H1 (cell line): Measurements from ENCODE around the gene RAB40C. TPM values are rescaled to one million over a fixed set of nuclear protein-coding genes. Genes with fewer than 3 reads are reported as not detected.

ENCODE experiments used
- CTCF ChIA-PET: fragments of 300-600 bp; sonication (Branson Sonifier 250); formaldehyde crosslinking; loops from one replicate; lab custom pipeline; 2021; ENCODE audit not compliant: partially characterized antibody; lab: Charles Lee
- POLR2A ChIA-PET: fragments of 300-600 bp; sonication (Branson Sonifier 250); formaldehyde crosslinking; loops from one replicate; lab custom pipeline; 2021; ENCODE audit warnings: inconsistent platforms; ENCODE audit not compliant: partially characterized antibody; lab: Charles Lee
- DNase-seq, 2 experiments: peaks; one replicate each; pipeline versions ENCODE4 v3.0.0 to v3.0.0-alpha.2; 2010 to 2022; ENCODE audit warnings: low spot score in 2 of 2, low read depth in 1 of 2, mixed read lengths in 1 of 2
- FAIRE-seq: peaks from 2 replicates; lab custom pipeline; 2011; peaks lifted over from hg19 to GRCh38; lab: Jason Lieb, UNC
- H2AFZ ChIP-seq: 2 replicates; pipeline ENCODE4 v1.8.1; 2012; ENCODE audit warnings: low read length, inconsistent platforms
- H2AK5ac ChIP-seq: 2 replicates; pipeline ENCODE4 v1.6.1; 2013; ENCODE audit warnings: low read depth, low read length
- H2BK120ac ChIP-seq: replicated peaks from 2 replicates; pipeline ENCODE3; 2013; ENCODE audit warnings: low read depth, low read length, inconsistent platforms
- H2BK12ac ChIP-seq: 2 replicates; pipeline ENCODE4 v1.6.1; 2013; ENCODE audit warnings: low read depth, low read length
- H2BK15ac ChIP-seq: 2 replicates; pipeline ENCODE4 v1.6.1; 2013; ENCODE audit warnings: low read length
- H2BK20ac ChIP-seq: 2 replicates; pipeline ENCODE4 v1.6.1; 2013; ENCODE audit warnings: low read length
- H2BK5ac ChIP-seq: 2 replicates; pipeline ENCODE4 v1.6.1; 2013; ENCODE audit warnings: low read depth, low read length
- H3K14ac ChIP-seq: 2 replicates; pipeline ENCODE4 v1.6.1; 2013; ENCODE audit warnings: inconsistent platforms; ENCODE audit not compliant: insufficient read length
- H3K18ac ChIP-seq: 2 replicates; pipeline ENCODE4 v1.6.1; 2013; ENCODE audit warnings: low read length; ENCODE audit errors: extremely low read depth
- H3K23ac ChIP-seq: 2 replicates; pipeline ENCODE4 v1.6.1; 2013; ENCODE audit warnings: inconsistent platforms; ENCODE audit not compliant: insufficient read length
- H3K23me2 ChIP-seq: 2 replicates; pipeline ENCODE4 v1.6.1; 2013; ENCODE audit warnings: low read depth, low read length
- H3K27ac ChIP-seq: 2 replicates; pipeline ENCODE4 v1.6.1; 2011; ENCODE audit warnings: low read depth, low read length, inconsistent platforms
- H3K27me3 ChIP-seq, 4 experiments: replicated peaks in 1 of 4; 1 replicate in 1 of 4; 2 replicates in 3 of 4; pipeline versions ENCODE4 v1.6.1 to v1.8.1; 2011 to 2013; ENCODE audit warnings: low read length in 3 of 4, mild to moderate bottlenecking in 3 of 4, inconsistent platforms in 2 of 4, mixed read lengths in 2 of 4, moderate library complexity in 1 of 4; ENCODE audit not compliant: control insufficient read depth in 3 of 4, insufficient read depth in 3 of 4; ENCODE audit errors: extremely low read depth in 1 of 4
- H3K36me3 ChIP-seq, 4 experiments: 2 replicates each; pipeline versions ENCODE4 v1.6.1 to v1.8.1; 2011 to 2013; ENCODE audit warnings: mild to moderate bottlenecking in 4 of 4, low read length in 3 of 4, moderate library complexity in 2 of 4, control low read depth in 1 of 4, inconsistent platforms in 1 of 4; ENCODE audit not compliant: insufficient read depth in 4 of 4, control insufficient read depth in 2 of 4
- H3K4ac ChIP-seq: replicated peaks from 2 replicates; pipeline ENCODE3; 2013; ENCODE audit warnings: low read length, low read depth, mixed read lengths, inconsistent platforms; ENCODE audit not compliant: insufficient read length
- H3K4me1 ChIP-seq, 4 experiments: replicated peaks in 1 of 4; 1 replicate in 1 of 4; 2 replicates in 3 of 4; pipeline versions ENCODE4 v1.6.1 to v1.8.1; 2011 to 2013; ENCODE audit warnings: low read length in 3 of 4, inconsistent platforms in 2 of 4, mixed read lengths in 1 of 4; ENCODE audit not compliant: insufficient read depth in 4 of 4, control insufficient read depth in 3 of 4
- H3K4me2 ChIP-seq, 2 experiments: 2 replicates each; pipeline versions ENCODE4 v1.6.1 to v1.8.1; 2011 to 2013; ENCODE audit warnings: low read depth in 2 of 2, low read length in 2 of 2, control low read depth in 1 of 2, inconsistent platforms in 1 of 2, mild to moderate bottlenecking in 1 of 2; ENCODE audit not compliant: insufficient read depth in 1 of 2
- H3K4me3 ChIP-seq, 4 experiments: fragments of 200-600, 300-600 bp in 1 of 4; sonication (generic), shearing (Covaris generic), sonication (Bioruptor Twin) in 1 of 4; 2 replicates each; pipeline versions ENCODE4 v1.5.1 to v1.8.1; 2011 to 2016; ENCODE audit warnings: low read length in 4 of 4, low read depth in 3 of 4, control low read depth in 2 of 4, inconsistent platforms in 2 of 4, mild to moderate bottlenecking in 2 of 4, mixed read lengths in 1 of 4, moderate library complexity in 1 of 4; ENCODE audit not compliant: insufficient read depth in 2 of 4; ENCODE audit errors: extremely low read depth in 1 of 4
- H3K56ac ChIP-seq: replicated peaks from 2 replicates; pipeline ENCODE3; 2013; ENCODE audit warnings: low read depth, mild to moderate bottlenecking, mixed read lengths, low read length, inconsistent platforms; ENCODE audit not compliant: insufficient read length
- H3K79me1 ChIP-seq: 2 replicates; pipeline ENCODE4 v1.6.1; 2013; ENCODE audit warnings: low read depth, low read length, control low read depth
- H3K79me2 ChIP-seq, 2 experiments: 2 replicates each; pipeline versions ENCODE4 v1.6.1 to v1.8.1; 2012 to 2013; ENCODE audit warnings: low read length in 2 of 2, mild to moderate bottlenecking in 2 of 2, inconsistent platforms in 1 of 2; ENCODE audit not compliant: insufficient read depth in 2 of 2, control insufficient read depth in 1 of 2
- H3K9ac ChIP-seq, 4 experiments: replicated peaks in 1 of 4; 1 replicate in 1 of 4; 2 replicates in 3 of 4; pipeline versions ENCODE4 v1.6.1 to v1.8.1; 2011 to 2013; ENCODE audit warnings: low read depth in 3 of 4, low read length in 3 of 4, control low read depth in 2 of 4, mild to moderate bottlenecking in 2 of 4, moderate library complexity in 2 of 4, inconsistent platforms in 1 of 4; ENCODE audit errors: extremely low read depth in 1 of 4
- H3K9me3 ChIP-seq, 2 experiments: 2 replicates each; pipeline versions ENCODE4 v1.6.1 to v1.8.1; 2012 to 2013; ENCODE audit warnings: mild to moderate bottlenecking in 2 of 2, moderate library complexity in 2 of 2, control low read depth in 1 of 2, inconsistent platforms in 1 of 2, low read depth in 1 of 2, low read length in 1 of 2, mixed read lengths in 1 of 2; ENCODE audit not compliant: insufficient read depth in 2 of 2
- H4K20me1 ChIP-seq, 2 experiments: replicated peaks in 1 of 2; 2 replicates each; pipeline versions ENCODE3 to v1.8.1; 2011 to 2013; ENCODE audit warnings: inconsistent platforms in 2 of 2, low read length in 2 of 2, mild to moderate bottlenecking in 1 of 2; ENCODE audit not compliant: insufficient read depth in 2 of 2, control insufficient read depth in 1 of 2
- H4K5ac ChIP-seq: 2 replicates; pipeline ENCODE4 v1.6.1; 2013; ENCODE audit warnings: low read length, low read depth, mixed read lengths, inconsistent platforms; ENCODE audit not compliant: insufficient read length
- H4K8ac ChIP-seq: 2 replicates; pipeline ENCODE4 v1.8.0; 2013; ENCODE audit warnings: mild to moderate bottlenecking, moderate library complexity, low read length, inconsistent platforms; ENCODE audit not compliant: insufficient read depth; ENCODE audit errors: extremely low read depth
- H4K91ac ChIP-seq: replicated peaks from 2 replicates; pipeline ENCODE3; 2013; ENCODE audit warnings: low read length, mixed read lengths, inconsistent platforms; ENCODE audit not compliant: insufficient read length
- CBX5 ChIP-seq: fragments of 300-800, 300-1000 bp; sonication (generic); IDR thresholded peaks from 2 replicates; pipeline ENCODE4 v1.7.1; 2016; ENCODE audit warnings: antibody characterized with exemption, low read length, low read depth
- CHD1 ChIP-seq: IDR thresholded peaks from 2 replicates; pipeline ENCODE4 v1.6.1; 2012; ENCODE audit warnings: low read depth, low read length, improper control_type of control experiment
- CREB1 ChIP-seq: IDR thresholded peaks from 2 replicates; pipeline ENCODE4 v1.6.1; 2012; ENCODE audit warnings: inconsistent platforms
- EZH2 ChIP-seq: fragments of 200-600 bp; sonication (generic); IDR thresholded peaks from 2 replicates; pipeline ENCODE4 v1.7.1; 2012; ENCODE audit warnings: low read depth, mild to moderate bottlenecking, moderate library complexity, low read length, inconsistent platforms; ENCODE audit not compliant: severe bottlenecking
- FOSL1 ChIP-seq: IDR thresholded peaks from 2 replicates; pipeline ENCODE4 v1.6.1; 2011; ENCODE audit warnings: mild to moderate bottlenecking, low read depth, low read length, moderate library complexity; ENCODE audit not compliant: insufficient read depth
- RXRA ChIP-seq: IDR thresholded peaks from 2 replicates; pipeline ENCODE4 v1.6.1; 2011; ENCODE audit warnings: low read depth, mild to moderate bottlenecking, low read length, moderate library complexity; ENCODE audit not compliant: insufficient read depth
- SIRT6 ChIP-seq: IDR thresholded peaks from one replicate; pipeline ENCODE4 v1.7.1; 2012; ENCODE audit warnings: low read length, inconsistent platforms
- SP2 ChIP-seq: IDR thresholded peaks from 2 replicates; pipeline ENCODE4 v1.6.1; 2012; ENCODE audit warnings: mild to moderate bottlenecking, low read length, inconsistent platforms
- TAF7 ChIP-seq: optimal IDR thresholded peaks from 2 replicates; pipeline ENCODE3; 2011; ENCODE audit warnings: low read depth, mild to moderate bottlenecking, inconsistent platforms, low read length, moderate library complexity, borderline replicate concordance
- TBP ChIP-seq: IDR thresholded peaks from 2 replicates; pipeline ENCODE4 v1.6.1; 2011; ENCODE audit warnings: low read depth, low read length, improper control_type of control experiment
- WGBS, 2 experiments: shearing (Covaris generic) in 1 of 2; methylation state at CpG; one replicate each; pipeline versions ENCODE4 v1.1.6 to v1.1.7; 2013 to 2015; ENCODE audit warnings: low lambda C conversion rate in 2 of 2, mixed read lengths in 2 of 2, inconsistent platforms in 1 of 2, low coverage in 1 of 2, missing lambda C conversion rate in 1 of 2; ENCODE audit not compliant: insufficient replicate concordance in 2 of 2, insufficient coverage in 1 of 2, insufficient read length in 1 of 2; ENCODE audit errors: extremely low coverage in 1 of 2, missing lambda C conversion rate in 1 of 2; 5-methylcytosine and 5-hydroxymethylcytosine counted together
- polyA plus RNA-seq, 7 experiments: library from polyadenylated mRNA; depleted of rRNA in 3 of 7; stranded (reverse) in 5 of 7; unstranded in 2 of 7; fragments of >200 nt in 5 of 7; fragments of 200-250 nt in 2 of 7; gene quantifications; 1 replicate in 5 of 7; 2 replicates in 1 of 7; 4 replicates in 1 of 7; pipeline versions ENCODE4 v1.2.1 to v1.2.3, GENCODE V29; 2011 to 2013; ENCODE audit warnings: missing spikeins in 2 of 7, mixed read lengths in 2 of 7
- total RNA-seq: library from RNA; stranded (reverse); fragmentation: NEBNext Ultra II Directional; extraction: Animal tissue kit (Norgen Biotek cat#: 25700); gene quantifications from 2 replicates; pipeline ENCODE4 v1.2.1, GENCODE V29; 2021
- TF ChIP-seq, protein P1 (sequence below): IDR thresholded peaks from 2 replicates; pipeline ENCODE4 v1.6.1; 2011; ENCODE audit warnings: low read depth, mild to moderate bottlenecking, low read length; ENCODE audit not compliant: insufficient read depth

RAB40C gene
- total and polyA plus RNA-seq, 2 of the 8 experiments (the other 6 are each of a cell fraction or from before 2014, with no cell fraction given): 13.9 to 15.6 TPM

DNA sequence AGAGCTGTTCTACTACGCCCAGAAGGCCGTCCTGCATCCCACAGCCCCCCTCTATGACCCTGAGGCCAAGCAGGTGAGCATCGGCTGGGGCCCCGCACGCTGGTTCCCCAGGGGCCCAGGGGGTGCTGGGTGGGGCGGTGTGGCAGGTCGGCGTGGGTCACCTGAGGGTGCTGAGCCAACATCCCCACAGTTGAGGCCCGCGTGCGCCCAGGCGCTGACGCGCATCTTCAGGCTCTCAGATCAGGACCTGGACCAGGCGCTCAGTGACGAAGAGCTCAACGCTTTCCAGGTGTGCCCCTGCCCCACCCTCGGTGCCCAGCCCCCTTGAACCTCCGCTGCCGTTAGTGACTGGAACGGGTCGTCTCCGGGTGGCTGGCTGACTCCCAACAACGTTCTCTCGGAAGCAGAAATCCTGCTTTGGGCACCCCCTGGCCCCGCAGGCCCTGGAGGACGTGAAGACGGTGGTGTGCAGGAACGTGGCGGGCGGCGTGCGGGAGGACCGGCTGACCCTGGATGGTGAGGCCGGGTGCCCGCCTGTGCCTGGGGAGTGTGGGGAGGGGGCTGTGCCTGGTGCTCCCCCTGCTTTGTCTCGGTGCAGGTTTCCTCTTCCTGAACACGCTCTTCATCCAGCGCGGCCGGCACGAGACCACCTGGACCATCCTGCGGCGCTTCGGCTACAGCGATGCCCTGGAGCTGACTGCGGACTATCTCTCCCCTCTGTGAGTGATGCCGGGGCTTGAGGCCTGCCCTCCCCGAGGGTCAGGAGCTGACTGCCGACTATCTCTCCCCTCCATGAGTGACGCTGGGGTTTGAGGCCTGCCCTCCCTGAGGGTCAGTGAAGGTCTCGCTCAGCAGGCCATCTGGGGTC lies 80.9 kb downstream of the RAB40C start:
- no peak overlapping the region for H2BK12ac ChIP-seq
- H3K56ac ChIP-seq: no peak overlapping the region
- ChIA-PET CTCF (interaction anchor here (1.1 to 12.0 kb wide), 5 partner anchors 11 to 145 kb away, joined by 3 to 75 read pairs (median 5); partner anchors contain the start of gene WDR24), POLR2A (interaction anchor here (0.8 to 17.4 kb wide), 4 partner anchors 8 to 37 kb away, joined by 3 to 214 read pairs (median 4); partner anchors contain the start of genes JMJD8, RHBDL1 and STUB1)
- H3K9ac ChIP-seq: no peak overlapping the region
- no peak overlapping the region for H3K4me2 ChIP-seq
- H3K27me3 ChIP-seq: no peaks in the 10 kb centered on the region
- no peak overlapping the region for H4K5ac ChIP-seq
- H3K18ac ChIP-seq: no peak overlapping the region
- no peak overlapping the region for H2BK20ac ChIP-seq
- peaks cover 13% of the 10 kb centered on the region for H3K79me1 ChIP-seq
- peaks cover 0 to 18% (median 16%) of the 10 kb centered on the region in 4 experiments; a peak in 6 of 7 replicates for H3K4me1 ChIP-seq
- no peak overlapping the region for H2BK120ac ChIP-seq
- no peak overlapping the region for H2BK5ac ChIP-seq
- no peak overlapping the region for H3K4me3 ChIP-seq
- no peak for FAIRE-seq
- H4K91ac ChIP-seq: no peak overlapping the region
- DNase-seq: no peak
- peaks cover 0 to 13% of the 10 kb centered on the region in 2 experiments; a peak in 1 of 4 replicates for H3K79me2 ChIP-seq
- peak overlapping the region; percentile 35; the same call in 1 of the 2 replicates for H4K8ac ChIP-seq
- no peak overlapping the region for H3K4ac ChIP-seq
- no peaks in the 10 kb centered on the region for H3K9me3 ChIP-seq
- H2AFZ ChIP-seq: no peak overlapping the region
- peaks cover 12% of the 10 kb centered on the region for H3K23me2 ChIP-seq
- H2BK15ac ChIP-seq: no peak overlapping the region
- peaks cover 14 to 44% (median 33%) of the 10 kb centered on the region in 4 experiments for H3K36me3 ChIP-seq
- H4K20me1 ChIP-seq: peaks cover 5 to 30% of the 10 kb centered on the region in 2 experiments
- no peak overlapping the region for H3K27ac ChIP-seq
- H3K23ac ChIP-seq: no peak overlapping the region
- 94% methylated on average over 32 of the region's 52 CpGs; no CpG with 5 or more reads in 1 of the 2 experiments for WGBS, 2 experiments
- no peak overlapping the region for H3K14ac ChIP-seq
- no peak overlapping the region for H2AK5ac ChIP-seq
- no peak for TF ChIP-seq TAF7
- TF ChIP-seq CBX5: no peak
- no peak for TF ChIP-seq SP2
- no peak for TF ChIP-seq EZH2
- TF ChIP-seq CREB1: no peak
- TF ChIP-seq CHD1: no peak
- no peak for TF ChIP-seq SIRT6
- TF ChIP-seq FOSL1: no peak
- TF ChIP-seq RXRA: no peak
- TF ChIP-seq TBP: no peak
- TF ChIP-seq, protein P1, sequence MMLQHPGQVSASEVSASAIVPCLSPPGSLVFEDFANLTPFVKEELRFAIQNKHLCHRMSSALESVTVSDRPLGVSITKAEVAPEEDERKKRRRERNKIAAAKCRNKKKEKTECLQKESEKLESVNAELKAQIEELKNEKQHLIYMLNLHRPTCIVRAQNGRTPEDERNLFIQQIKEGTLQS: no peak
